ENCODE results near the gene PPFIBP2. TPM values are rescaled to one million over a fixed set of nuclear protein-coding genes. Genes with fewer than 3 reads are reported as not detected.

PPFIBP2 gene
- total and polyA plus RNA-seq, 10 of the 15 experiments (the other 5 are each of a cell fraction or from before 2014, with no cell fraction given) = 17.3 to 56.3 (median 39.2) TPM

- ChIA-PET SMC1A (ENCODE audit: uncharacterized antibody, unreplicated experiment) (interaction anchor here (1.2 kb wide), 1 partner anchor 11 kb away, joined by 3 read pairs; no protein-coding TSS in a partner anchor), CTCF (no interaction called here), POLR2A (no interaction called here), RAD21 (ENCODE audit: unreplicated experiment) (no interaction called here)
- Histone ChIP-seq H3K9ac (ENCODE audit: control insufficient read depth, insufficient read depth, low read length) (no peak overlapping the region), H3K27me3 (replicated peaks in 1 of 2; ENCODE audit: control insufficient read depth in 2 of 2, insufficient read depth in 2 of 2, low read length in 1 of 2) (no peaks in the 10 kb centered on the region), H3K4me3 (no peak overlapping the region), H2AFZ (ENCODE audit: control insufficient read depth, low read depth, low read length) (no peak overlapping the region), H3K27ac (ENCODE audit: control insufficient read depth, insufficient read depth) (no peak overlapping the region), H3K4me2 (ENCODE audit: control insufficient read depth, insufficient read depth) (no peak overlapping the region), H3K79me2 (ENCODE audit: control insufficient read depth, insufficient read depth, low read length) (no peaks in the 10 kb centered on the region), H4K20me1 (ENCODE audit: control insufficient read depth, insufficient read depth) (peaks cover 4% of the 10 kb centered on the region; the same call in 1 of the 2 replicates), H3K9me3 (replicated peaks; ENCODE audit: control insufficient read depth, insufficient read depth, low read length) (no peaks in the 10 kb centered on the region), H3K36me3 (ENCODE audit: control insufficient read depth in 2 of 2, insufficient read depth in 2 of 2, low read length in 1 of 2) (peaks cover 6 to 22% of the 10 kb centered on the region in 2 experiments), H3K4me1 (ENCODE audit: control insufficient read depth, insufficient read depth, low read length) (no peaks in the 10 kb centered on the region)
- 91% methylated on average over 6 of the region's 6 CpGs for WGBS (ENCODE audit: insufficient coverage, insufficient replicate concordance, low lambda C conversion rate, missing lambda C conversion rate)
- intact Hi-C loops (cut with micrococcal nuclease; ENCODE audit: unreplicated experiment) (no loop called here), in situ Hi-C loops (cut with MboI) (no loop called here)
- no peak for DNase-seq (ENCODE audit: low read depth, low spot score)
- TF ChIP-seq SMAD1 (IDR thresholded peaks at IDR 0.05; ENCODE audit: low read depth, partially characterized antibody) (no peak), PAX8 (IDR thresholded peaks at IDR 0.05) (no peak), CHD2 (IDR thresholded peaks at IDR 0.05; ENCODE audit: borderline replicate concordance, low read depth, low read length) (no peak)
- no TSS peak for BruUV-seq (replicated peaks)
- no peak for ATAC-seq
- no peak for FAIRE-seq
Observed at GRCh38 chr11:7600205-7600775, 86.5 kb downstream of the PPFIBP2 start.

- H3K9me3 ChIP-seq (replicated peaks; ENCODE audit: control insufficient read depth, insufficient read depth, low read length) = no peaks in the 10 kb centered on the region
- H3K4me1 ChIP-seq (ENCODE audit: control insufficient read depth, insufficient read depth, low read length) = no peaks in the 10 kb centered on the region
- in situ Hi-C loops (cut with MboI) = no loop called here
- SMC1A ChIA-PET (ENCODE audit: uncharacterized antibody, unreplicated experiment) = interaction anchor here (0.6 to 2.7 kb wide), 4 partner anchors 11 to 867 kb away, joined by 3 to 8 read pairs (median 4); no protein-coding TSS in a partner anchor
- H3K4me3 ChIP-seq = no peak overlapping the region
- no peak overlapping the region for H3K9ac ChIP-seq (ENCODE audit: control insufficient read depth, insufficient read depth, low read length)
- H3K4me2 ChIP-seq (ENCODE audit: control insufficient read depth, insufficient read depth) = no peak overlapping the region
- H4K20me1 ChIP-seq (ENCODE audit: control insufficient read depth, insufficient read depth) = no peaks in the 10 kb centered on the region
- ATAC-seq (no peak), DNase-seq (ENCODE audit: low read depth, low spot score) (no peak), FAIRE-seq (no peak)
- H3K27me3 ChIP-seq (replicated peaks in 1 of 2; ENCODE audit: control insufficient read depth in 2 of 2, insufficient read depth in 2 of 2, low read length in 1 of 2) = no peaks in the 10 kb centered on the region
- WGBS (ENCODE audit: insufficient coverage, insufficient replicate concordance, low lambda C conversion rate, missing lambda C conversion rate) = 65% methylated on average over 4 of the region's 4 CpGs
- RAD21 ChIA-PET (ENCODE audit: unreplicated experiment) = no interaction called here
- no peak overlapping the region for H3K27ac ChIP-seq (ENCODE audit: control insufficient read depth, insufficient read depth)
- intact Hi-C loops (cut with micrococcal nuclease; ENCODE audit: unreplicated experiment) = no loop called here
- H3K79me2 ChIP-seq (ENCODE audit: control insufficient read depth, insufficient read depth, low read length) = no peaks in the 10 kb centered on the region
- CTCF ChIA-PET = interaction anchor here (1.0 to 1.4 kb wide), 3 partner anchors 11 to 32 kb away, joined by 3 read pairs; no protein-coding TSS in a partner anchor
- POLR2A ChIA-PET = no interaction called here
- H2AFZ ChIP-seq (ENCODE audit: control insufficient read depth, low read depth, low read length) = no peak overlapping the region
- peaks cover 4 to 11% of the 10 kb centered on the region in 2 experiments for H3K36me3 ChIP-seq (ENCODE audit: control insufficient read depth in 2 of 2, insufficient read depth in 2 of 2, low read length in 1 of 2)
- BruUV-seq (replicated peaks) = no TSS peak
- TF ChIP-seq HDGF (IDR thresholded peaks at IDR 0.05) (no peak), LARP7 (IDR thresholded peaks at IDR 0.05) (no peak), RELB (IDR thresholded peaks at IDR 0.05; ENCODE audit: low read depth) (no peak), PRDM15 (CRISPR knock-in tag; IDR thresholded peaks at IDR 0.05) (no peak), TARDBP (IDR thresholded peaks at IDR 0.05; ENCODE audit: borderline replicate concordance) (no peak), RBBP5 (conservative IDR thresholded peaks at IDR 0.05) (no peak), YBX1 (IDR thresholded peaks at IDR 0.05) (no peak), GABPA (IDR thresholded peaks at IDR 0.05; ENCODE audit: low read depth) (no peak)
Observed at GRCh38 chr11:7603031-7603781, 89.4 kb downstream of the PPFIBP2 start.

All from GM12878 (cell line).